PC-3 (cell line): ENCODE data around the gene DROSHA.

Source experiments
- EZH2 ChIP-seq: fragments of 300-600 bp; sonication (generic); IDR thresholded peaks from one replicate; pipeline ENCODE4 v1.6.1; 2017; ENCODE audit warnings: antibody characterized with exemption, mild to moderate bottlenecking, low read length; ENCODE audit not compliant: unreplicated experiment
- TF ChIP-seq, protein P1 (sequence below): fragments of 300-600 bp; sonication (generic); conservative IDR thresholded peaks from 2 replicates; pipeline ENCODE4 v1.5.1; 2017; ENCODE audit warnings: antibody characterized with exemption, low read depth, mild to moderate bottlenecking, low read length

- TF ChIP-seq, protein P1, sequence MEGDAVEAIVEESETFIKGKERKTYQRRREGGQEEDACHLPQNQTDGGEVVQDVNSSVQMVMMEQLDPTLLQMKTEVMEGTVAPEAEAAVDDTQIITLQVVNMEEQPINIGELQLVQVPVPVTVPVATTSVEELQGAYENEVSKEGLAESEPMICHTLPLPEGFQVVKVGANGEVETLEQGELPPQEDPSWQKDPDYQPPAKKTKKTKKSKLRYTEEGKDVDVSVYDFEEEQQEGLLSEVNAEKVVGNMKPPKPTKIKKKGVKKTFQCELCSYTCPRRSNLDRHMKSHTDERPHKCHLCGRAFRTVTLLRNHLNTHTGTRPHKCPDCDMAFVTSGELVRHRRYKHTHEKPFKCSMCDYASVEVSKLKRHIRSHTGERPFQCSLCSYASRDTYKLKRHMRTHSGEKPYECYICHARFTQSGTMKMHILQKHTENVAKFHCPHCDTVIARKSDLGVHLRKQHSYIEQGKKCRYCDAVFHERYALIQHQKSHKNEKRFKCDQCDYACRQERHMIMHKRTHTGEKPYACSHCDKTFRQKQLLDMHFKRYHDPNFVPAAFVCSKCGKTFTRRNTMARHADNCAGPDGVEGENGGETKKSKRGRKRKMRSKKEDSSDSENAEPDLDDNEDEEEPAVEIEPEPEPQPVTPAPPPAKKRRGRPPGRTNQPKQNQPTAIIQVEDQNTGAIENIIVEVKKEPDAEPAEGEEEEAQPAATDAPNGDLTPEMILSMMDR = no peak
- no peak for TF ChIP-seq EZH2
Observed at GRCh38 chr5:31383734-31384133, 148.2 kb downstream of the DROSHA start.
